Left lung (tissue), 10 donors: ENCODE results near the gene OLIG1. TPM values are rescaled to one million over a fixed set of nuclear protein-coding genes. Genes with fewer than 3 reads are reported as not detected.
A peak's percentile ranks its signal among the peaks of the same experiment; 100 is the strongest.

ENCODE experiments used
- ATAC-seq: fragments of 200-7000 bp; cut with Tn5 transposase; one replicate; pipeline ENCODE4 v1.9.1; 2020; ENCODE audit warnings: moderate library complexity
- DNase-seq, 4 donors: peaks; one replicate each; pipeline ENCODE4 v3.0.0-alpha.2; 2013 to 2020
- H3K27ac ChIP-seq, 2 donors: fragments of 200-600 bp; sonication (generic) in 1 of 2; one replicate each; pipeline versions ENCODE4 v1.5.0 to v1.8.0; 2020 to 2021
- H3K27me3 ChIP-seq, 2 donors: fragments of 200-600 bp; sonication (generic) in 1 of 2; one replicate each; pipeline versions ENCODE4 v1.5.0 to v1.8.0; 2020 to 2021
- H3K36me3 ChIP-seq, 2 donors: fragments of 200-600 bp; sonication (generic) in 1 of 2; one replicate each; pipeline versions ENCODE4 v1.5.0 to v1.8.0; 2020 to 2021
- H3K4me1 ChIP-seq, 2 donors: fragments of 200-600 bp; one replicate each; pipeline ENCODE4 v1.8.0; 2021
- H3K4me3 ChIP-seq, 2 donors: fragments of 200-600 bp; sonication (generic) in 1 of 2; one replicate each; pipeline versions ENCODE4 v1.5.0 to v1.8.0; 2020 to 2021; ENCODE audit warnings: mild to moderate bottlenecking in 1 of 2
- H3K9me3 ChIP-seq, 2 donors: fragments of 200-600 bp; sonication (generic) in 1 of 2; one replicate each; pipeline versions ENCODE4 v1.5.0 to v1.8.0; 2020 to 2021
- CTCF ChIP-seq, 2 donors: fragments of 200-600 bp; sonication (generic) in 1 of 2; IDR thresholded peaks; one replicate each; pipeline versions ENCODE4 v1.5.0 to v1.8.0; 2021; ENCODE audit warnings: antibody characterized with exemption in 2 of 2
- intact Hi-C, 2 donors: fragments of 100-400 bp; cut with DNase I; formaldehyde crosslinking; loops; one replicate each; pipeline versions ENCODE4 v1.11.2 to v1.14.2; 2022
- polyA plus RNA-seq, 6 donors: library from polyadenylated mRNA; unstranded; fragments of 120-200 nt; gene quantifications; one replicate each; pipeline ENCODE4 v1.2.1, GENCODE V29; 2013; ENCODE audit not compliant: insufficient read length in 6 of 6
- total RNA-seq, 2 donors: library from RNA; stranded (reverse); fragmentation: NEBNext Ultra II Directional; extraction: Animal tissue kit (Norgen Biotek cat#: 25700); gene quantifications; one replicate each; pipeline ENCODE4 v1.2.1, GENCODE V29; 2021
- donor health status: DM: no; HTN: yes; CAD: no.
- donor health status: DM: no; HTN: no; CAD: no.

OLIG1 gene
- total and polyA plus RNA-seq, 8 donors, result 0.06 to 4.2 (median 0.16) TPM; not detected in 1

- Histone ChIP-seq H3K36me3 (no peaks in the 10 kb centered on the region), H3K4me3 (no peak overlapping the region), H3K4me1 (peaks cover 0 to 39% of the 10 kb centered on the region in 2 donors), H3K27me3 (peaks cover 55 to 81% of the 10 kb centered on the region in 2 donors), H3K9me3 (no peaks in the 10 kb centered on the region), H3K27ac (no peak overlapping the region)
- no peak for ATAC-seq
- TF ChIP-seq CTCF (IDR thresholded peaks at IDR 0.05), result no peak
- DNase-seq, result no peak
- intact Hi-C loops, result no loop called here
Measured at GRCh38 chr21:33033961-33034413, 36.0 kb upstream of the OLIG1 start.

- Histone ChIP-seq H3K36me3 (no peaks in the 10 kb centered on the region), H3K27ac (no peak overlapping the region), H3K9me3 (no peaks in the 10 kb centered on the region), H3K4me1 (peaks cover 0 to 28% of the 10 kb centered on the region in 2 donors), H3K4me3 (no peak overlapping the region), H3K27me3 (peaks cover 44 to 80% of the 10 kb centered on the region in 2 donors)
- DNase-seq, result no peak
- intact Hi-C loops, result no loop called here
- no peak for TF ChIP-seq CTCF (IDR thresholded peaks at IDR 0.05)
- ATAC-seq, result no peak
Measured at GRCh38 chr21:33035147-33035546, 34.8 kb upstream of the OLIG1 start.

GRCh38 chr21:33036430-33037162 is 33.3 kb upstream of the OLIG1 start:
- Histone ChIP-seq H3K4me1 (peaks cover 0 to 27% of the 10 kb centered on the region in 2 donors), H3K36me3 (no peaks in the 10 kb centered on the region), H3K9me3 (no peaks in the 10 kb centered on the region), H3K27me3 (peaks cover 31 to 77% of the 10 kb centered on the region in 2 donors), H3K27ac (peak overlapping the region in 1 of 2 donors; percentile 61), H3K4me3 (no peak overlapping the region)
- intact Hi-C loops, result no loop called here
- no peak for TF ChIP-seq CTCF (IDR thresholded peaks at IDR 0.05)
- DNase-seq (peak in 2 of 4 donors; percentile 64 to 88), ATAC-seq (peak; percentile 79)

DNA sequence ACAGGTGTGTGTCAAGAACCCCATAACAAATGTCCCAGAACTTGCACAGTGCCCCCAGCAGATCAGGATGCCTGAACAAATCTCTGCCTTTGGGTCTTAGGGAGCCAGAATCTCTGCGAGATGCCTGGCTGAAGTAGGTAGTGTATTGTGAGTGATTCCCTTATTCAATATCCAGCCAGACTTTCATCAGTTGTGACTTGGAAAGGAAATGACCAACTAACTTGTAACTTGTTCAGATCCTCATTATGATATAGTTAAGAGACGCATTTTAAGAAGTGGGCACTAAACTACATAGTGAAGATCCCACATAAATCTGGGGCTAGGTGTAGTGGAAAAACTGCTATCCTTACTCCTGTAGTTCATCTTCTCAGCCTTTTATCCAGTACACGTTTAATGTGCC is 32.4 kb upstream of the OLIG1 start:
- Histone ChIP-seq H3K27ac (no peak overlapping the region), H3K36me3 (no peaks in the 10 kb centered on the region), H3K4me1 (peaks cover 0 to 27% of the 10 kb centered on the region in 2 donors), H3K9me3 (no peaks in the 10 kb centered on the region), H3K4me3 (no peak overlapping the region), H3K27me3 (peaks cover 22 to 73% of the 10 kb centered on the region in 2 donors)
- no peak for TF ChIP-seq CTCF (IDR thresholded peaks at IDR 0.05)
- intact Hi-C loops, result no loop called here
- ATAC-seq, result no peak
- no peak for DNase-seq

- Histone ChIP-seq H3K36me3 (no peaks in the 10 kb centered on the region), H3K4me3 (no peak overlapping the region), H3K27me3 (peaks cover 5 to 72% of the 10 kb centered on the region in 2 donors), H3K9me3 (no peaks in the 10 kb centered on the region), H3K27ac (no peak overlapping the region), H3K4me1 (peaks cover 0 to 21% of the 10 kb centered on the region in 2 donors)
- ATAC-seq, result no peak
- no peak for TF ChIP-seq CTCF (IDR thresholded peaks at IDR 0.05)
- no peak for DNase-seq
- intact Hi-C loops, result no loop called here
Measured at GRCh38 chr21:33039536-33039935, 30.4 kb upstream of the OLIG1 start.
